ENCODE results near the gene FILIP1L. TPM values are rescaled to one million over a fixed set of nuclear protein-coding genes. Genes with fewer than 3 reads are reported as not detected.

FILIP1L gene
- total RNA-seq, 1 donor from 2014 or later: 0.15 TPM

DNA sequence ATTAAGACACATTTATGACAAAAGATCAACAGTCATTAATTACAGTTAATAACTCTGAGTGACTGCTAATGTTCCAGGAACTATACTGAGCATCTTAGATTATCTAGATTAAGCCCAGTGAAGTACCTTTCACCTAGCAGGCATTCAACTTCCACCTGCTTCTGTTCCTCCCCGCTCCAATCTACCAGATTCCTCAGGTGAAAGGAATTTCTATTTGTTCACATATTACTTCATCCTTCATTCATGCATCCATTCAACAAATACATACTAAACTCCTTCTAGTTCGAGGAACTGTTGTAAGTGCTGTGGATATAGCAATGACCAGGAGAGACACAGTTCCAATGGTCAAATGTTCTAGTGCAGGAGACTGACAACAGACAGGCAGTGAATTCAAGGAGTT lies 139.3 kb downstream of the FILIP1L start:
- Histone ChIP-seq H3K9ac (no peak overlapping the region), H3K9me3 (ENCODE audit: low read depth) (no peaks in the 10 kb centered on the region), H3K27me3 (no peaks in the 10 kb centered on the region), H3K79me2 (ENCODE audit: low read depth) (no peaks in the 10 kb centered on the region), H3K27ac (no peak overlapping the region), H3K4me1 (no peaks in the 10 kb centered on the region), H3F3A (ENCODE audit: low read depth) (no peaks in the 10 kb centered on the region), H3K4me3 (no peak overlapping the region), H3K36me3 (no peaks in the 10 kb centered on the region), H4K20me1 (ENCODE audit: low read depth) (no peaks in the 10 kb centered on the region), H3K4me2 (no peak overlapping the region), H2AFZ (replicated peaks) (no peak overlapping the region)
- no peaks in the 10 kb centered on the region for H3K4me1 Mint-ChIP-seq
- H3K27me3 Mint-ChIP-seq (ENCODE audit: insufficient read depth, low read depth): no peaks in the 10 kb centered on the region
- TF ChIP-seq EZH2phosphoT487 (IDR thresholded peaks at IDR 0.05): no peak
- TF ChIP-seq EZH2 (IDR thresholded peaks at IDR 0.05): no peak
- TF ChIP-seq, protein P1, sequence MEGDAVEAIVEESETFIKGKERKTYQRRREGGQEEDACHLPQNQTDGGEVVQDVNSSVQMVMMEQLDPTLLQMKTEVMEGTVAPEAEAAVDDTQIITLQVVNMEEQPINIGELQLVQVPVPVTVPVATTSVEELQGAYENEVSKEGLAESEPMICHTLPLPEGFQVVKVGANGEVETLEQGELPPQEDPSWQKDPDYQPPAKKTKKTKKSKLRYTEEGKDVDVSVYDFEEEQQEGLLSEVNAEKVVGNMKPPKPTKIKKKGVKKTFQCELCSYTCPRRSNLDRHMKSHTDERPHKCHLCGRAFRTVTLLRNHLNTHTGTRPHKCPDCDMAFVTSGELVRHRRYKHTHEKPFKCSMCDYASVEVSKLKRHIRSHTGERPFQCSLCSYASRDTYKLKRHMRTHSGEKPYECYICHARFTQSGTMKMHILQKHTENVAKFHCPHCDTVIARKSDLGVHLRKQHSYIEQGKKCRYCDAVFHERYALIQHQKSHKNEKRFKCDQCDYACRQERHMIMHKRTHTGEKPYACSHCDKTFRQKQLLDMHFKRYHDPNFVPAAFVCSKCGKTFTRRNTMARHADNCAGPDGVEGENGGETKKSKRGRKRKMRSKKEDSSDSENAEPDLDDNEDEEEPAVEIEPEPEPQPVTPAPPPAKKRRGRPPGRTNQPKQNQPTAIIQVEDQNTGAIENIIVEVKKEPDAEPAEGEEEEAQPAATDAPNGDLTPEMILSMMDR (IDR thresholded peaks at IDR 0.05): no peak
- H3K36me3 Mint-ChIP-seq: no peaks in the 10 kb centered on the region
- H3K4me3 Mint-ChIP-seq: no peak overlapping the region
- DNase-seq (ENCODE audit: low spot score): no peak
- H3K9me3 Mint-ChIP-seq: peaks cover 5% of the 10 kb centered on the region
- no peak overlapping the region for H3K27ac Mint-ChIP-seq

DNA sequence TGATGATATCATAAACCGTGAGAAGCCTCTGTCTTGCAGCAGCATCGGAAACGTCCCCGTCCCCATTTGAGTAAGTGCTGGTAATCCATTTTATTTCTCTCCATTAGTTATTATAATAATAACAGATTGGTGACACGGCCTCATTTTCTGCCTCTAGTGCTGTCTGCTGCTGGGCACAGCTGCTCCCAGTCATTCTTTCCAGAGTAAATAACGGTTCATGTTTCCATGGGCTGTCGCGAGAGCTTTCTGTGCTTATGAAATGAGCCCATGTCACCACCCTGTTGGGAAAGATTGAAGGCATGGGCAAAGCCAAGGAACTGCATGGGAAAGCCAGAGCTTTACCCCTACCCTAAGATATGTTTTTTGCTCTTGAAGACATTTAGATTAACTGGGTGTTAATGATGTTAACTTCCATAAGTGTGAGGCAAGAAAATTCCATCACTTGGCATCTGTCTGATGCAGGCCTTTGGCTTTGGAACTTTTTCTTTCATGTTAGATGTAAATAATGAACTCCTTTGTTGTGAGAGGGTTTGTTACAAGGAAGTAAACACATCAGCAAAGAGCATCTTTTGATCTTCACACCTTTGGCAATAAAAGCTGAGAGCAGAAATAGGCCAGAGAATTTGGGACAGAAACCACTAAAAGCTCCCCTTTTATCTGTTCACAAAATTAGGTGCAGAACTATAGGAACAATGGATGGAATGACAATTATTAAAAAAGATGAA lies 141.8 kb downstream of the FILIP1L start:
- no peaks in the 10 kb centered on the region for H3K4me1 ChIP-seq
- H3K27ac ChIP-seq: no peak overlapping the region
- H3K4me1 Mint-ChIP-seq: peaks cover 15% of the 10 kb centered on the region
- H3K4me2 ChIP-seq: no peak overlapping the region
- no peak overlapping the region for H3K9ac ChIP-seq
- no peaks in the 10 kb centered on the region for H3K36me3 Mint-ChIP-seq
- H3K9me3 Mint-ChIP-seq: peaks cover 5% of the 10 kb centered on the region
- no peak overlapping the region for H3K4me3 ChIP-seq
- TF ChIP-seq EZH2 (IDR thresholded peaks at IDR 0.05): no peak
- H3K4me3 Mint-ChIP-seq: no peak overlapping the region
- no peak overlapping the region for H3K27ac Mint-ChIP-seq
- no peaks in the 10 kb centered on the region for H3K36me3 ChIP-seq
- H2AFZ ChIP-seq (replicated peaks): no peak overlapping the region
- no peaks in the 10 kb centered on the region for H3K79me2 ChIP-seq (ENCODE audit: low read depth)
- H3K27me3 ChIP-seq: no peaks in the 10 kb centered on the region
- no peak for DNase-seq (ENCODE audit: low spot score)
- no peaks in the 10 kb centered on the region for H3F3A ChIP-seq (ENCODE audit: low read depth)
- H3K27me3 Mint-ChIP-seq (ENCODE audit: insufficient read depth, low read depth): no peaks in the 10 kb centered on the region
- no peaks in the 10 kb centered on the region for H3K9me3 ChIP-seq (ENCODE audit: low read depth)
- H4K20me1 ChIP-seq (ENCODE audit: low read depth): no peaks in the 10 kb centered on the region

DNA sequence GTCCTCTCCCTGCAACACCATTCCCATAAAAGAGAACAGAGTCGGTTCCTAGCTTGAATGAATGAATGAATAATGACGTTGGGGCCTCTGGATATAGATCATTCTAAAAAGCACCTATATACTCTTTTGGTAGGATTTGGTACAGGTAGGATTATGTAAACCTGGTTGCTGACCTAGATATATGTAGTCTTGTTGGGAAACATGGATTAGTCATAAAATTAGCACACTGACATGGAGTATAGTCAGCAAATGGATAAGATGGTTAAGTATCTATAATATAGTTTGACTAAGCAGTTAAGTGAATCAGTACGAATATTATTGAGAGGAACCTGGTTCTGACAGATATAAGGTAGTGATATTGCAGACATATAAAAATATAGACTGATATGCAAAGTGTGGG lies 142.5 kb downstream of the FILIP1L start:
- Histone ChIP-seq H3K27me3 (no peaks in the 10 kb centered on the region), H3K4me1 (no peaks in the 10 kb centered on the region), H3K79me2 (ENCODE audit: low read depth) (no peaks in the 10 kb centered on the region), H3K9ac (no peak overlapping the region), H3K4me3 (no peak overlapping the region), H3K4me2 (no peak overlapping the region), H3K36me3 (no peaks in the 10 kb centered on the region), H3K9me3 (ENCODE audit: low read depth) (no peaks in the 10 kb centered on the region), H3K27ac (no peak overlapping the region), H4K20me1 (ENCODE audit: low read depth) (no peaks in the 10 kb centered on the region), H3F3A (ENCODE audit: low read depth) (no peaks in the 10 kb centered on the region), H2AFZ (replicated peaks) (no peak overlapping the region)
- Mint-ChIP-seq H3K9me3 (peaks cover 2% of the 10 kb centered on the region), H3K4me3 (no peak overlapping the region), H3K36me3 (no peaks in the 10 kb centered on the region), H3K27me3 (ENCODE audit: insufficient read depth, low read depth) (no peaks in the 10 kb centered on the region), H3K4me1 (peaks cover 15% of the 10 kb centered on the region), H3K27ac (no peak overlapping the region)
- TF ChIP-seq EZH2phosphoT487 (IDR thresholded peaks at IDR 0.05) (no peak), EZH2 (IDR thresholded peaks at IDR 0.05) (no peak)
- TF ChIP-seq, protein P1 (IDR thresholded peaks at IDR 0.05): no peak
- no peak for DNase-seq (ENCODE audit: low spot score)

DNA sequence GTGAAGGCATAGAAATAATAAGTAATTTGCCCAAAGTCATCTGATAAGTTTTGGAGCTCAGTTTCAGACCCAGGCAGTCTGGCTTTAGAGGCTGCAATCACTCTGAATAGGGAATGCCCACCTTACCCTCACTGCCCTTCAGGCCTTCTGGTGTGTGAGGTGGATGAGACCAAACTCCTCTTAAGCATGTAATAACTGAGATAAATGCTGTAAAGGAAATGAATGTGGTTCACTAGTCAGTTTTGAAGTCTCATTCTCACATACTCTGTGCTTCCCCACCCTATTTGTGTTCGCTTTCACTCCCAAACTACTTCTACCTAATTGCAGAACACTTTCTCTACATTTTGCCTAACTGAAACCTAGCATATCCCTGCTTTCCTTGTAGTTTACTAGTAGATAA lies 144.1 kb downstream of the FILIP1L start:
- no peak overlapping the region for H3K4me3 ChIP-seq
- TF ChIP-seq EZH2phosphoT487 (IDR thresholded peaks at IDR 0.05): no peak
- TF ChIP-seq EZH2 (IDR thresholded peaks at IDR 0.05): no peak
- TF ChIP-seq, protein P1 (IDR thresholded peaks at IDR 0.05): no peak
- H3K9ac ChIP-seq: no peak overlapping the region
- Mint-ChIP-seq H3K4me1 (peaks cover 15% of the 10 kb centered on the region), H3K9me3 (no peaks in the 10 kb centered on the region), H3K27ac (no peak overlapping the region), H3K27me3 (ENCODE audit: insufficient read depth, low read depth) (no peaks in the 10 kb centered on the region), H3K4me3 (no peak overlapping the region), H3K36me3 (no peaks in the 10 kb centered on the region)
- H4K20me1 ChIP-seq (ENCODE audit: low read depth): no peaks in the 10 kb centered on the region
- no peaks in the 10 kb centered on the region for H3K27me3 ChIP-seq
- H3K36me3 ChIP-seq: no peaks in the 10 kb centered on the region
- no peak overlapping the region for H3K4me2 ChIP-seq
- no peak for DNase-seq (ENCODE audit: low spot score)
- H3K27ac ChIP-seq: no peak overlapping the region
- H3K79me2 ChIP-seq (ENCODE audit: low read depth): no peaks in the 10 kb centered on the region
- H2AFZ ChIP-seq (replicated peaks): no peak overlapping the region
- H3K4me1 ChIP-seq: no peaks in the 10 kb centered on the region
- H3K9me3 ChIP-seq (ENCODE audit: low read depth): no peaks in the 10 kb centered on the region
- H3F3A ChIP-seq (ENCODE audit: low read depth): no peaks in the 10 kb centered on the region
